ENCODE measurements around the gene CA12. TPM values are rescaled to one million over a fixed set of nuclear protein-coding genes. Genes with fewer than 3 reads are reported as not detected.

The CA12 gene
- total and polyA plus RNA-seq, 4 donors, result 0.07 to 5.1 (median 1.5) TPM

DNA sequence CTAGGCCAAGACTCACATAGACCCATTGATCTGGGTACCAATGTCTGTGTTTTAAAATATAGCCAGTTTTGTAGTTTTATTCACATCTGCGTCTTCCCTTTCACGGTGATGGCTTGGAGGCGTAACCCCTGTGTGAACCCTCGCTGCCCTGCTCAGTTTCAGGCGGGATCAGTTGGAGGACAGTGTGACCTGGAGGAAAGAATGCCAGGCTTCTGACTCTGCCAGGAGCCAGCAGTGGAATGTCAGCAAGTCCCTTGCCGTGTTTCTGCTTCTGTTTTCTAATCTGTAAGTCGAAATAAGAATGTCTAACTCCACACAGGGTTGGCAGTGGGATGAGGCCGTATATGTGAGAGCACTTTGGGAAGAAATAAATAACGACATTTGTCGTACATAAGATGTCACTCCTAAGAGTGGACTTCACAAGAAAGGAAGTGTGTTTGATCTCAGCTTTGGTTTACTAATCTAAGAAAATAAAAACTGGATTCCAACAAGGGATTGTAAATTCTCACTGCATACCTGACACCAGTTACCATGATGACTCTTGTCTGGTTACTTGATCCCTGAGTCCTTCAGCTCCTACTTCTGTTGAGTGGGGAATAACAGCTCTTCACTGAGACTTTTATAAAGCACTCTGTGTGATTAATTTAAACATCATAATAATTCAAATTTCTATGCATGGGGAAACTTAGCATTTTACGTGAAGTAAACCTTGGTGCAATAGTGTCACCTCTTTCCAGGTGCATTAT is 6.3 kb upstream of the CA12 start:
- no peaks in the 10 kb centered on the region for H3K36me3 ChIP-seq (ENCODE audit: control insufficient read depth in 4 of 4, insufficient read depth in 3 of 4, low read depth in 1 of 4, low read length in 3 of 4)
- WGBS, result 87% methylated on average over 11 of the region's 11 CpGs
- H3K4me1 ChIP-seq (ENCODE audit: control insufficient read depth in 4 of 4, insufficient read depth in 4 of 4, low read length in 3 of 4), result peaks cover 0 to 3% (median 0%) of the 10 kb centered on the region in 4 donors
- TF ChIP-seq, protein P1, sequence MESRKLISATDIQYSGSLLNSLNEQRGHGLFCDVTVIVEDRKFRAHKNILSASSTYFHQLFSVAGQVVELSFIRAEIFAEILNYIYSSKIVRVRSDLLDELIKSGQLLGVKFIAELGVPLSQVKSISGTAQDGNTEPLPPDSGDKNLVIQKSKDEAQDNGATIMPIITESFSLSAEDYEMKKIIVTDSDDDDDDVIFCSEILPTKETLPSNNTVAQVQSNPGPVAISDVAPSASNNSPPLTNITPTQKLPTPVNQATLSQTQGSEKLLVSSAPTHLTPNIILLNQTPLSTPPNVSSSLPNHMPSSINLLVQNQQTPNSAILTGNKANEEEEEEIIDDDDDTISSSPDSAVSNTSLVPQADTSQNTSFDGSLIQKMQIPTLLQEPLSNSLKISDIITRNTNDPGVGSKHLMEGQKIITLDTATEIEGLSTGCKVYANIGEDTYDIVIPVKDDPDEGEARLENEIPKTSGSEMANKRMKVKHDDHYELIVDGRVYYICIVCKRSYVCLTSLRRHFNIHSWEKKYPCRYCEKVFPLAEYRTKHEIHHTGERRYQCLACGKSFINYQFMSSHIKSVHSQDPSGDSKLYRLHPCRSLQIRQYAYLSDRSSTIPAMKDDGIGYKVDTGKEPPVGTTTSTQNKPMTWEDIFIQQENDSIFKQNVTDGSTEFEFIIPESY (IDR thresholded peaks at IDR 0.05), result no peak
- TF ChIP-seq EGR1 (IDR thresholded peaks at IDR 0.05; ENCODE audit: low read depth in 2 of 2) (no peak), HNF4G (IDR thresholded peaks at IDR 0.05) (no peak), JUND (IDR thresholded peaks at IDR 0.05) (no peak)
- TF ChIP-seq, protein P2, sequence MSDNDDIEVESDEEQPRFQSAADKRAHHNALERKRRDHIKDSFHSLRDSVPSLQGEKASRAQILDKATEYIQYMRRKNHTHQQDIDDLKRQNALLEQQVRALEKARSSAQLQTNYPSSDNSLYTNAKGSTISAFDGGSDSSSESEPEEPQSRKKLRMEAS (IDR thresholded peaks at IDR 0.05), result no peak
- TF ChIP-seq, protein P3, sequence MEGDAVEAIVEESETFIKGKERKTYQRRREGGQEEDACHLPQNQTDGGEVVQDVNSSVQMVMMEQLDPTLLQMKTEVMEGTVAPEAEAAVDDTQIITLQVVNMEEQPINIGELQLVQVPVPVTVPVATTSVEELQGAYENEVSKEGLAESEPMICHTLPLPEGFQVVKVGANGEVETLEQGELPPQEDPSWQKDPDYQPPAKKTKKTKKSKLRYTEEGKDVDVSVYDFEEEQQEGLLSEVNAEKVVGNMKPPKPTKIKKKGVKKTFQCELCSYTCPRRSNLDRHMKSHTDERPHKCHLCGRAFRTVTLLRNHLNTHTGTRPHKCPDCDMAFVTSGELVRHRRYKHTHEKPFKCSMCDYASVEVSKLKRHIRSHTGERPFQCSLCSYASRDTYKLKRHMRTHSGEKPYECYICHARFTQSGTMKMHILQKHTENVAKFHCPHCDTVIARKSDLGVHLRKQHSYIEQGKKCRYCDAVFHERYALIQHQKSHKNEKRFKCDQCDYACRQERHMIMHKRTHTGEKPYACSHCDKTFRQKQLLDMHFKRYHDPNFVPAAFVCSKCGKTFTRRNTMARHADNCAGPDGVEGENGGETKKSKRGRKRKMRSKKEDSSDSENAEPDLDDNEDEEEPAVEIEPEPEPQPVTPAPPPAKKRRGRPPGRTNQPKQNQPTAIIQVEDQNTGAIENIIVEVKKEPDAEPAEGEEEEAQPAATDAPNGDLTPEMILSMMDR (IDR thresholded peaks at IDR 0.05; ENCODE audit: low read depth, low read length, missing input control), result no peak
- H3K27ac ChIP-seq (ENCODE audit: low read depth in 1 of 2, low read length in 2 of 2), result no peak overlapping the region
- no peak overlapping the region for H3K9ac ChIP-seq (ENCODE audit: low read depth in 1 of 2, low read length in 2 of 2)
- no peaks in the 10 kb centered on the region for H3K9me3 ChIP-seq (ENCODE audit: control insufficient read depth in 4 of 4, low read length in 3 of 4)
- H3K27me3 ChIP-seq (ENCODE audit: control insufficient read depth in 4 of 4, insufficient read depth in 4 of 4, low read length in 3 of 4), result no peaks in the 10 kb centered on the region
- H3K4me3 ChIP-seq (ENCODE audit: low read depth in 1 of 3, low read length in 3 of 3), result no peak overlapping the region
- DNase-seq (ENCODE audit: low spot score), result no peak

DNA sequence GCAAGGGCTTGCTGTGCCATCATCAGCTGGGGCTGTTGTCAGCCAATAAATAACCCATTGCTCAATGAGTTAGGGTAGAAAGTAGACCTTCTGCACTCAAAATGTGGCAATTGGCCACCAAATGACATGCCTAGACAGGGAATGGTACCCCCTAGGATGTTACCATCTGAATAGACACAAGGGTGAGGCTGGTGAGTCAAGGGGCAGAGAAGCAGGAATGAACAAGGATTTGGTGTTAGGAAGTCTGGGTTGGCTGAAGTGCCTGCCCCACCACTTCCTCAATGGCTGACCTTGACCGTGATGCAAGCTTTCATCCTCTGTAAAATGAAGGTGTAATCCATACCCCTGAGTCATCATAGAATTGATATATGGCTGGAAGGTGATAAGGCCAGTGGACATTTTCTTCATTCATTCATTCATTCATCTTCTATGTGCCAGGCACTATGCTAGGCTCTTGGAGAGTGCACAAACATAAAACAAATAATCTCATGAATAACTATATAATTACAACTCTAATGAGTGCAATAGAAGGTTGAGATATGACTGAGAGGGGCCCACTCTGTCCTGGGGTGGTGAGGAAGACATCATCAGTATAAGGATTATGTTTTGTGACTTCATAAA is 4.4 kb upstream of the CA12 start:
- Histone ChIP-seq H3K27me3 (ENCODE audit: control insufficient read depth in 4 of 4, insufficient read depth in 4 of 4, low read length in 3 of 4) (no peaks in the 10 kb centered on the region), H3K27ac (ENCODE audit: low read depth in 1 of 2, low read length in 2 of 2) (no peak overlapping the region), H3K4me3 (ENCODE audit: low read depth in 1 of 3, low read length in 3 of 3) (no peak overlapping the region), H3K9ac (ENCODE audit: low read depth in 1 of 2, low read length in 2 of 2) (no peak overlapping the region), H3K4me1 (ENCODE audit: control insufficient read depth in 4 of 4, insufficient read depth in 4 of 4, low read length in 3 of 4) (peaks cover 0 to 15% (median 9%) of the 10 kb centered on the region in 4 donors), H3K36me3 (ENCODE audit: control insufficient read depth in 4 of 4, insufficient read depth in 3 of 4, low read depth in 1 of 4, low read length in 3 of 4) (no peaks in the 10 kb centered on the region), H3K9me3 (ENCODE audit: control insufficient read depth in 4 of 4, low read length in 3 of 4) (no peaks in the 10 kb centered on the region)
- TF ChIP-seq, protein P2 (IDR thresholded peaks at IDR 0.05), result no peak
- TF ChIP-seq HNF4G (IDR thresholded peaks at IDR 0.05) (no peak), TAF1 (conservative IDR thresholded peaks at IDR 0.05) (no peak), GABPA (IDR thresholded peaks at IDR 0.05 in 1 of 2, conservative IDR thresholded peaks at IDR 0.05 in 1 of 2) (no peak), EGR1 (IDR thresholded peaks at IDR 0.05; ENCODE audit: low read depth in 2 of 2) (no peak), YY1 (IDR thresholded peaks at IDR 0.05) (no peak), RXRA (IDR thresholded peaks at IDR 0.05) (no peak), SP1 (IDR thresholded peaks at IDR 0.05) (no peak), FOXA2 (IDR thresholded peaks at IDR 0.05) (no peak)
- TF ChIP-seq, protein P4, sequence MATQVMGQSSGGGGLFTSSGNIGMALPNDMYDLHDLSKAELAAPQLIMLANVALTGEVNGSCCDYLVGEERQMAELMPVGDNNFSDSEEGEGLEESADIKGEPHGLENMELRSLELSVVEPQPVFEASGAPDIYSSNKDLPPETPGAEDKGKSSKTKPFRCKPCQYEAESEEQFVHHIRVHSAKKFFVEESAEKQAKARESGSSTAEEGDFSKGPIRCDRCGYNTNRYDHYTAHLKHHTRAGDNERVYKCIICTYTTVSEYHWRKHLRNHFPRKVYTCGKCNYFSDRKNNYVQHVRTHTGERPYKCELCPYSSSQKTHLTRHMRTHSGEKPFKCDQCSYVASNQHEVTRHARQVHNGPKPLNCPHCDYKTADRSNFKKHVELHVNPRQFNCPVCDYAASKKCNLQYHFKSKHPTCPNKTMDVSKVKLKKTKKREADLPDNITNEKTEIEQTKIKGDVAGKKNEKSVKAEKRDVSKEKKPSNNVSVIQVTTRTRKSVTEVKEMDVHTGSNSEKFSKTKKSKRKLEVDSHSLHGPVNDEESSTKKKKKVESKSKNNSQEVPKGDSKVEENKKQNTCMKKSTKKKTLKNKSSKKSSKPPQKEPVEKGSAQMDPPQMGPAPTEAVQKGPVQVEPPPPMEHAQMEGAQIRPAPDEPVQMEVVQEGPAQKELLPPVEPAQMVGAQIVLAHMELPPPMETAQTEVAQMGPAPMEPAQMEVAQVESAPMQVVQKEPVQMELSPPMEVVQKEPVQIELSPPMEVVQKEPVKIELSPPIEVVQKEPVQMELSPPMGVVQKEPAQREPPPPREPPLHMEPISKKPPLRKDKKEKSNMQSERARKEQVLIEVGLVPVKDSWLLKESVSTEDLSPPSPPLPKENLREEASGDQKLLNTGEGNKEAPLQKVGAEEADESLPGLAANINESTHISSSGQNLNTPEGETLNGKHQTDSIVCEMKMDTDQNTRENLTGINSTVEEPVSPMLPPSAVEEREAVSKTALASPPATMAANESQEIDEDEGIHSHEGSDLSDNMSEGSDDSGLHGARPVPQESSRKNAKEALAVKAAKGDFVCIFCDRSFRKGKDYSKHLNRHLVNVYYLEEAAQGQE (IDR thresholded peaks at IDR 0.05), result no peak
- TF ChIP-seq, protein P1 (IDR thresholded peaks at IDR 0.05), result no peak
- TF ChIP-seq, protein P3 (IDR thresholded peaks at IDR 0.05; ENCODE audit: low read depth, low read length, missing input control), result no peak
- no peak for DNase-seq (ENCODE audit: low spot score)
- 90% methylated on average over 1 of the region's 1 CpG for WGBS
